Measurements from ENCODE around the gene IRX3.

IRX3 gene

DNA sequence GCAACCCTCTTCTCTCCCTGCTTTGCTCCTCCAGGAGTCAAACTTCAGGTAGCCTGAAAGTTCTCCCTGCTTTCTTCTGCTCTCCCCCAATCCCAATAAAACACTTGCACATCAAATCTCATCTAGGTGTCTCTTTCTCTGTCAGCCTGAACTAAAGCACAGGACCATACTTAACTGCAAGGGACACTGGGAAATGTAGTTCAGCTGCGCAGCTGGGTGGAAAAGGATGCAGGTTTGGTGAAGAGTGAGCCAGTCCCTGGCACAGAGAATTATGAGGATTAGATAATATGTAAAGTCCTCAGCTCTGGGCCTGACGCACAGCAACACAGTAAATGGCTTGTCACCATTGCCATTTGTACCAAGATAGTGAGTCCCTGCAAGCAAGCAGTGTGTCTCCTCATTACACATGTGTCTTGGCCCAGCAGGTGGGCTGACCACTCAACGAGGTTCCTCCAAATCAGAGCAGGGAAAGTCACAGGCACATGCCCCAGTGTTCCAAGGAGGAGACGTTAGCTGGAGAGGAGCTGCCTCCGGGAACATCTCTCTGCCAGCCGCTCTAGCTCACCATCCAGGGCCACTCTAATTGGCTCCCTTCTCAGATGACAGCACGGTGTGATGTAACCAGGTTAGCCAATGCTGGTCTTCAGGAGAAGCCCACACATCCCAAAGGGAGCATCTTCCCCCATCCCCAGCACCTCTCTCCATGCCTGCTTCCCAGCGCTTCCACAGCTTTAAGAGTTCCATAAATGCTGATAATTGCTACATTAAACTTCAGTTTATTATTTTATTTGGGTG lies 29.7 kb upstream of the IRX3 start:
- Histone ChIP-seq H3K36me3 (ENCODE audit: control insufficient read depth in 1 of 2, insufficient read depth in 2 of 2, low read length in 2 of 2) (no peaks in the 10 kb centered on the region), H3K27me3 (ENCODE audit: low read depth, low read length) (no peaks in the 10 kb centered on the region), H3K4me1 (ENCODE audit: control insufficient read depth in 1 of 2, insufficient read depth in 2 of 2, low read length in 2 of 2) (no peaks in the 10 kb centered on the region), H3K4me3 (ENCODE audit: low read depth in 1 of 2, low read length in 2 of 2) (no peak overlapping the region), H3K9me3 (ENCODE audit: control insufficient read depth in 1 of 2, low read length in 2 of 2) (no peaks in the 10 kb centered on the region), H3K27ac (ENCODE audit: low read length) (no peak overlapping the region)

DNA sequence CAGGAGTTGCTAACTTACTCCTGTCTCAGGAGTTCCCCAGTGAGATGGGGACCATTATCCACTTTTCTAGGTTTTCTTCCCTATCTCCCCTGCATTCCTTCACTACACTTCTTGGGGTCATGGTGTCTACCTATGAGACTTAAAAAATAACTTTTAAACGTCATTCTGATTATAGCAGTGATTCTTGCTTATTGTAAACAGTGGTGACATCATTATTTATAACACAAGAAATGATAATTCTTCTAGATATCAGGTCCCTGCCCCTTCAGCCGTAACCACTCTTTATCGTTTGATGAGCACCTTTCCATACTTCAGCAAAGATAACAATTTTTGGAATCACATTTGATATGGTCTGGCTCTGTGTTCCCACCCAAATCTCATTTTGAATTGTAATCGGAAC lies 27.2 kb upstream of the IRX3 start:
- H3K27ac ChIP-seq (ENCODE audit: low read length): no peak overlapping the region
- H3K4me1 ChIP-seq (ENCODE audit: control insufficient read depth in 1 of 2, insufficient read depth in 2 of 2, low read length in 2 of 2): no peaks in the 10 kb centered on the region
- no peaks in the 10 kb centered on the region for H3K36me3 ChIP-seq (ENCODE audit: control insufficient read depth in 1 of 2, insufficient read depth in 2 of 2, low read length in 2 of 2)
- no peaks in the 10 kb centered on the region for H3K27me3 ChIP-seq (ENCODE audit: low read depth, low read length)
- no peak overlapping the region for H3K4me3 ChIP-seq (ENCODE audit: low read depth in 1 of 2, low read length in 2 of 2)
- no peaks in the 10 kb centered on the region for H3K9me3 ChIP-seq (ENCODE audit: control insufficient read depth in 1 of 2, low read length in 2 of 2)

DNA sequence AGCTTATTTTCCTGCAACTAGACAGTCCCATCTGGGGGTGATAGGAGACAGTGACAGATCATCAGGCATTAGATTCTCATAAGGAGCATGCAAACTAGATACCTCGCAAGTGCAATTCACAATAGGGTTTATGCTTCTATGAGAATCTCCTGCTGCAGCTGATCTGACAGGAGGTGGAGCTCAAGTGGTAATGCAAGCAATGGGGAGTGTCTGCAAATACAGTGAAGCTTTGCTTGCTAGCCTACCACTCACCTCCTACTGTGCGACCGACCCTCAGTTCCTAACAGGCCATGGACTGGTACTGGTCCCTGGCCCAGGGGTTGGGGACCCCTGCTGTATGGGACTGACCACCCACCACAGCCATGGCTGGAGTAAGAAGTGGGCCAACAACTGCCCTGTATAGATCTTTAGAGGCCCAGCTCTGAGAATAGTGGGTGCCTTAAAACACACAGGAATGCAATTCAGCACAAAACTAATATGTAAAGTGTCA lies 26.0 kb upstream of the IRX3 start:
- Histone ChIP-seq H3K36me3 (ENCODE audit: control insufficient read depth in 1 of 2, insufficient read depth in 2 of 2, low read length in 2 of 2) (no peaks in the 10 kb centered on the region), H3K9me3 (ENCODE audit: control insufficient read depth in 1 of 2, low read length in 2 of 2) (no peaks in the 10 kb centered on the region), H3K27ac (ENCODE audit: low read length) (no peak overlapping the region), H3K4me1 (ENCODE audit: control insufficient read depth in 1 of 2, insufficient read depth in 2 of 2, low read length in 2 of 2) (no peaks in the 10 kb centered on the region), H3K4me3 (ENCODE audit: low read depth in 1 of 2, low read length in 2 of 2) (no peak overlapping the region), H3K27me3 (ENCODE audit: low read depth, low read length) (no peaks in the 10 kb centered on the region)

DNA sequence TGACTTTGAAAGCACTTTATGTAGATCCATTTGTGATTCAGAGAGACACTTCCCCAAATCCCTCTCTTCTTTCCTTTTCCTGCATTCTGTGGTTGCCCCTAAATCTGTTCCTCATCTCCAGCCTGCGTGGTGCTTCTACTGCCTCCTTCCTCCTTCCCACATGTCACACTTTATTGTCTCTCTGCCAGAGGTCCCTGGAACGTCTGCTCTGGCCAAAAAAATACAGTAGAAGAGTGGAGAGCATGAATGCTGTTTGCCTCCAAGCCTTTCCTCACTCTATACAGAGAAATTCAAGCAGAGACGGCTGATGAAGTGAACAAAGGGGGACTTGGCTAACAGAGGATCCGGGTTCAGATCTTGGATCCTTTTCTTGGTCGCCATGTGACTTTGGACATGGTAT lies 22.8 kb upstream of the IRX3 start:
- Histone ChIP-seq H3K36me3 (ENCODE audit: control insufficient read depth in 1 of 2, insufficient read depth in 2 of 2, low read length in 2 of 2) (no peaks in the 10 kb centered on the region), H3K4me1 (ENCODE audit: control insufficient read depth in 1 of 2, insufficient read depth in 2 of 2, low read length in 2 of 2) (no peaks in the 10 kb centered on the region), H3K9me3 (ENCODE audit: control insufficient read depth in 1 of 2, low read length in 2 of 2) (no peaks in the 10 kb centered on the region), H3K27ac (ENCODE audit: low read length) (no peak overlapping the region), H3K27me3 (ENCODE audit: low read depth, low read length) (peaks cover 6% of the 10 kb centered on the region), H3K4me3 (ENCODE audit: low read depth in 1 of 2, low read length in 2 of 2) (no peak overlapping the region)

DNA sequence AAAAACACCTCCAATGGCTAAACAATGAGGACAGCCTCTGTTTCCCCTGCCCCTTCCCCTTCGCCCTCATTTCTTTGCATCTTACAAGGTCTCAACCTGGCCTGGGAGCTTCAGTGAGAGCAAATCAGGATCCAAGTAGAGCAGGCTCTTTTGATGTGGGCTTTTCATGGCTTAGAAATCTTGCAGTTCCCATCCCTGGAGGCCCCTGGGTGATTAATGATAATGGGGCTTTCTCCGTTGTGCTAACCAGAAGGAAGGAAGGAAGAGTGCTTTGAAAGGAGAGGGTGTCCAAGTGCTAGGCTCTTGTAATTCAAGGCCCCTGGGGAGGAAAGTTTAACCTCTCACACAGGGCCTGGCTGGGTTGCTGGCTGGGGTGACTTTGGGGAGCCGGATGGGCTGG lies 18.5 kb upstream of the IRX3 start:
- no peak overlapping the region for H3K4me3 ChIP-seq (ENCODE audit: low read depth in 1 of 2, low read length in 2 of 2)
- no peaks in the 10 kb centered on the region for H3K36me3 ChIP-seq (ENCODE audit: control insufficient read depth in 1 of 2, insufficient read depth in 2 of 2, low read length in 2 of 2)
- H3K27ac ChIP-seq (ENCODE audit: low read length): no peak overlapping the region
- H3K4me1 ChIP-seq (ENCODE audit: control insufficient read depth in 1 of 2, insufficient read depth in 2 of 2, low read length in 2 of 2): no peaks in the 10 kb centered on the region
- H3K9me3 ChIP-seq (ENCODE audit: control insufficient read depth in 1 of 2, low read length in 2 of 2): no peaks in the 10 kb centered on the region
- peaks cover 6% of the 10 kb centered on the region for H3K27me3 ChIP-seq (ENCODE audit: low read depth, low read length)

DNA sequence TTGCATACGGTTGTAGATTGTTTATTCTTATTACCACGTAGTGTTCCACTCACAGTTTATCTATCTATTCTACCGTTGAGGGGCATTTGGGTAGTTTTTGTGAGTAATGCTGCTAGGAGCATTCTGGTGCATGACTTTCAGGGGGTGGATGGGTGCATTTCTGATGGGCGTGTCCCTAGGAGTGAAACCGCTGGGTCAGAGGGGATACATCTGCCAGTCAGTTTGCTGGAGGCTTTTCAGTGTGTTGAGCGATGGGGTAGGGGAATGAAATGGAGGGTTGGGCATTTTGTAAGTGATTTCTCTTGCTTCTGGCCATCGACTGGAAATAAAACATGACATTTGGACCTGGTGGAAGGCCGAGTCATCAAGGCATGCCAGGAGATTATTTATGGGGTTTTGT lies 17.0 kb upstream of the IRX3 start:
- no peaks in the 10 kb centered on the region for H3K36me3 ChIP-seq (ENCODE audit: control insufficient read depth in 1 of 2, insufficient read depth in 2 of 2, low read length in 2 of 2)
- no peaks in the 10 kb centered on the region for H3K4me1 ChIP-seq (ENCODE audit: control insufficient read depth in 1 of 2, insufficient read depth in 2 of 2, low read length in 2 of 2)
- H3K9me3 ChIP-seq (ENCODE audit: control insufficient read depth in 1 of 2, low read length in 2 of 2): no peaks in the 10 kb centered on the region
- H3K27me3 ChIP-seq (ENCODE audit: low read depth, low read length): peaks cover 6% of the 10 kb centered on the region
- no peak overlapping the region for H3K27ac ChIP-seq (ENCODE audit: low read length)
- H3K4me3 ChIP-seq (ENCODE audit: low read depth in 1 of 2, low read length in 2 of 2): no peak overlapping the region

DNA sequence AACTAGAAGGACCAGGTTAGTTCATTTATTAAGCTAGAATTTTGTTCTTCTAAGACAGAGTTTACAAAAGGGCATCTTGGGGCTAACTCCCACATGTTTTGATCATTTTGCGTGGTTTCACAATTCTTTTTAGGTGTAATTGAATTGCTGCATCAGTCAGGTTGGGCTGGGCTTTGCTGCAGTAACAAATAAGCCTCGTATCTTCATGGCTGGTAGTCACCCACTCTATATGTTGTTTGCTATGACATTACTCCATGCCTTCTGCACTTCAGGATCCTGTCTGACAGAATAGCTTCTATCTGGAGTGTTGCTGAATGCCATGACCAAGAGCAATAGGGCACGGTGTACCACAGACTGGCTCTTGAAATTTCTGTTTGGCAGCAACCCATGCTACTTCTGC lies 10.6 kb upstream of the IRX3 start:
- no peaks in the 10 kb centered on the region for H3K27me3 ChIP-seq (ENCODE audit: low read depth, low read length)
- no peak overlapping the region for H3K27ac ChIP-seq (ENCODE audit: low read length)
- H3K36me3 ChIP-seq (ENCODE audit: control insufficient read depth in 1 of 2, insufficient read depth in 2 of 2, low read length in 2 of 2): no peaks in the 10 kb centered on the region
- H3K9me3 ChIP-seq (ENCODE audit: control insufficient read depth in 1 of 2, low read length in 2 of 2): peaks cover 0 to 6% of the 10 kb centered on the region in 2 donors
- no peak overlapping the region for H3K4me3 ChIP-seq (ENCODE audit: low read depth in 1 of 2, low read length in 2 of 2)
- H3K4me1 ChIP-seq (ENCODE audit: control insufficient read depth in 1 of 2, insufficient read depth in 2 of 2, low read length in 2 of 2): no peaks in the 10 kb centered on the region

DNA sequence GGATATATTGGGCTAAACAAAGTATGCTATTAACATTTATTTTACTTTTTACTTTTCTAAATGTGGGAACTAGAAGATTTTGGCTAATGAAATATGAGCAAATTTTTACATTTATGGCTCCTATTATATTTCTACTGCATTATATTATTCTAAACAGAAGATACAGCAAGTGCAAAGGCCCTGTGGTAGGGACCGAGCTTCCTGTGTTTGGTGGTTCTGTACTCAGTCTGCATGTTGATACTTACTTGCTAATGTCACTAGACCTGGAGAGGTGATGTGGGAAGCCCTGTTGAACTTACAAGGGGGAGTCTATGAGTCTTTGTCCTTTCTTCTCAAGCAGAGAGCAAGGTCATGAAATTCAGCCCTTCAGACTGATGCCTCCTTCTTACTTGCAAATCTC lies 10.0 kb upstream of the IRX3 start:
- no peak overlapping the region for H3K27ac ChIP-seq (ENCODE audit: low read length)
- no peaks in the 10 kb centered on the region for H3K36me3 ChIP-seq (ENCODE audit: control insufficient read depth in 1 of 2, insufficient read depth in 2 of 2, low read length in 2 of 2)
- peaks cover 0 to 6% of the 10 kb centered on the region in 2 donors for H3K9me3 ChIP-seq (ENCODE audit: control insufficient read depth in 1 of 2, low read length in 2 of 2)
- peaks cover 6% of the 10 kb centered on the region for H3K27me3 ChIP-seq (ENCODE audit: low read depth, low read length)
- H3K4me3 ChIP-seq (ENCODE audit: low read depth in 1 of 2, low read length in 2 of 2): no peak overlapping the region
- H3K4me1 ChIP-seq (ENCODE audit: control insufficient read depth in 1 of 2, insufficient read depth in 2 of 2, low read length in 2 of 2): no peaks in the 10 kb centered on the region

DNA sequence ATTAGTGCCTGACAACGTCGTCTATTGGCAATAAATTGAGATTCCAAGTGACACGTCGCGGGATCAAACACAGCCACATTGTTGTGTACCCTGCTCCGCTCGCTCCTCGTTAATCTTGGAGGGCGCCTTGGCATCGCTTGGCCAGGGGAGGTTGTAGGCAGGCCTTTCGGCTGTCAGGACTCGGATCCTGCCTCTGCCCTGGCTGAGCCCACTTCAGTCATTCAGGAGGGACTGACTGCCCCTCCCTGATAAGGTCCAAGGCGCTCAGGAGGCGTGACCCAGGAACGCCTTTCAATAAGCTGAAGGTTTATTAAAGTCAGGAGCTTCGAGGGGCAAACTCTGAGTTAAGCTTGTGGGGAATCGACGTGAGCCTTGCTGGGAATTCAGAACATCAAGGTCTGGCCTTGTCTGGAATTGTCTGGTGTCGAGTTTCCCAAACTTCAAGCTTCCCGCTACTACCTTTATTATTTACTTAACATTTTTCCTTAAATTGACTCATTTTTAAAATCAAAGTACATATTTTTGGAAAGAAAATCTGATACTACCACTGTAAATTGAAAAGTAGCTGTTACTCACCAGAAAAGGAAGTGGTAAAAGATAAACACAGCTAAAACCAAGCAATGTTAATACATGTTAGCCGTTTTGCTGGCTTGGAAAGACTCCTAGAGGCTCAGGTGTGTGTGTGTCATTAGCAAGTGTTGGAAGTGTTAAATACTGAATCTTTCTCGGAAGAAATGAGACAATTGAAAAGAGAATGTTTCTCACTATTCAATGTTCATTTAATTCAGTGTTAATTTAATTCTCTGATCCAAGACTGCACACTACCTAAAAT lies 5.3 kb upstream of the IRX3 start:
- Histone ChIP-seq H3K27me3 (ENCODE audit: low read depth, low read length) (peaks cover 45% of the 10 kb centered on the region), H3K4me1 (ENCODE audit: control insufficient read depth in 1 of 2, insufficient read depth in 2 of 2, low read length in 2 of 2) (peaks cover 0 to 27% of the 10 kb centered on the region in 2 donors), H3K36me3 (ENCODE audit: control insufficient read depth in 1 of 2, insufficient read depth in 2 of 2, low read length in 2 of 2) (no peaks in the 10 kb centered on the region), H3K27ac (ENCODE audit: low read length) (no peak overlapping the region), H3K4me3 (ENCODE audit: low read depth in 1 of 2, low read length in 2 of 2) (no peak overlapping the region), H3K9me3 (ENCODE audit: control insufficient read depth in 1 of 2, low read length in 2 of 2) (no peaks in the 10 kb centered on the region)

DNA sequence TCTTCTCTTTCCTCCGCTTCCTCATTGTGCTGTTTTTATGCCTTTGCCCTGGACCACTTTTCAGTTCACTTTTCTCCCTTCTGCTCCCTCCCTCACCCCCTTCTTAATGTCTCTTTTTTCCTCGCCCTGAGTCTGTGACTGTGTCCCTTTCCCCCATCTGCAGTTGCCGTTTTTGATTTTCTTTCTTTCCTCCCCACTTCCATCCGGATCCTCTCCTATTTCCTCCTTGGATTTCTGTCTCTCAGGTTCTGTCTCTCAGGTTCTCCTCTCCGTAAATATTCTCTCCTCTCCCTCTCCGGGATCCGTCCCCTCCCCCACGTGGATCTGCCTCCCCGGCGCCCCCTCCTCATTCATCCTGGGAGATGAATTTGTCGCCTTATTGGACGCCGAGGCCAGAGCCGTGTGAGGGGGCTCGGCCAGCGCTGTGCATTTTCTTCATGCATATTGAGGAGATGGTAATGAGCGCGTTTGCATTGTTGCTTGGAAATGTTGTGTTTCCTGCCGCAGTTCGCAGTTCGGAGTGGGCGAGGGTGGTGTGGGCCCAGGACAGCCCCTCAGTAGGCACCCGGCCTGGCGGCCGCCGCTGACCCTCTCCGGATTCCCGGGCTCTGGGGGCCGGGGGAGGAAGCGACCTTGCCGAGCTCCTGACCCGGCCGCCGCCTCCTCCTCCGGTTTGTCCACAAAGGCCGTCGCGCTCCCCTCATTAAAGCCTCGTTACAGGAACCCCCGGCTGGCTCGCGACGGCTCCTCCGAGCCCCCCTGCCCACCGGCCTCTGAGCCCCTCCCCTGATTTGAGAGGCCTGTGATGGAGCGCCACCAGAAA lies 4.5 kb upstream of the IRX3 start:
- H3K4me1 ChIP-seq (ENCODE audit: control insufficient read depth in 1 of 2, insufficient read depth in 2 of 2, low read length in 2 of 2): peaks cover 0 to 33% of the 10 kb centered on the region in 2 donors

More for the DNA sequence above, 4.5 kb upstream of the IRX3 start:
- no peaks in the 10 kb centered on the region for H3K36me3 ChIP-seq (ENCODE audit: control insufficient read depth in 1 of 2, insufficient read depth in 2 of 2, low read length in 2 of 2)
- peaks cover 45% of the 10 kb centered on the region for H3K27me3 ChIP-seq (ENCODE audit: low read depth, low read length)
- H3K27ac ChIP-seq (ENCODE audit: low read length): no peak overlapping the region
- no peaks in the 10 kb centered on the region for H3K9me3 ChIP-seq (ENCODE audit: control insufficient read depth in 1 of 2, low read length in 2 of 2)
- H3K4me3 ChIP-seq (ENCODE audit: low read depth in 1 of 2, low read length in 2 of 2): no peak overlapping the region

Measured in muscle layer of duodenum (tissue), 2 donors.